Measurements from ENCODE around the gene KCTD15.

GRCh38 chr19:33781996-33782395 is 14.7 kb upstream of the KCTD15 start:
- no peak for TF ChIP-seq CTCF (IDR thresholded peaks at IDR 0.05)
- TF ChIP-seq EZH2 (IDR thresholded peaks at IDR 0.05; ENCODE audit: borderline replicate concordance, insufficient read depth, low read depth, low read length, poor library complexity, severe bottlenecking) = no peak
